BE2C (cell line): ENCODE results near the gene LDLRAD3.

Source experiments
- DNase-seq: peaks from one replicate; pipeline ENCODE4 v3.0.0-alpha.2; 2020
- H3K27me3 ChIP-seq: fragments of 250-450 bp; sonication (Bioruptor Pico); 2 replicates; pipeline ENCODE4 v1.5.1; 2020; ENCODE audit warnings: mild to moderate bottlenecking
- H3K36me3 ChIP-seq: fragments of 250-450 bp; sonication (Bioruptor Pico); 2 replicates; pipeline ENCODE4 v1.5.1; 2020; ENCODE audit warnings: mild to moderate bottlenecking
- H3K4me1 ChIP-seq: fragments of 250-450 bp; sonication (Bioruptor Pico); 2 replicates; pipeline ENCODE4 v1.5.1; 2020
- H3K4me3 ChIP-seq: 2 replicates; pipeline ENCODE4 v1.5.1; 2011; ENCODE audit warnings: low read depth, low read length
- H3K9me3 ChIP-seq: fragments of 250-450 bp; sonication (Bioruptor Pico); 2 replicates; pipeline ENCODE4 v1.5.1; 2020
- CTCF ChIP-seq: IDR thresholded peaks from 2 replicates; pipeline ENCODE4 v1.5.1; 2012; ENCODE audit warnings: mild to moderate bottlenecking, low read depth, low read length

Gene LDLRAD3

GRCh38 chr11:35968386-35969088 is 24.7 kb downstream of the LDLRAD3 start:
- Histone ChIP-seq H3K36me3 (no peaks in the 10 kb centered on the region), H3K9me3 (no peaks in the 10 kb centered on the region), H3K4me1 (no peaks in the 10 kb centered on the region), H3K27me3 (no peaks in the 10 kb centered on the region), H3K4me3 (no peak overlapping the region)
- no peak for DNase-seq
- TF ChIP-seq CTCF = no peak

- H3K27me3 ChIP-seq = no peaks in the 10 kb centered on the region
- no peak for TF ChIP-seq CTCF
These were observed 25.5 kb downstream of the LDLRAD3 start for GRCh38 chr11:35969089-35970042.

DNA sequence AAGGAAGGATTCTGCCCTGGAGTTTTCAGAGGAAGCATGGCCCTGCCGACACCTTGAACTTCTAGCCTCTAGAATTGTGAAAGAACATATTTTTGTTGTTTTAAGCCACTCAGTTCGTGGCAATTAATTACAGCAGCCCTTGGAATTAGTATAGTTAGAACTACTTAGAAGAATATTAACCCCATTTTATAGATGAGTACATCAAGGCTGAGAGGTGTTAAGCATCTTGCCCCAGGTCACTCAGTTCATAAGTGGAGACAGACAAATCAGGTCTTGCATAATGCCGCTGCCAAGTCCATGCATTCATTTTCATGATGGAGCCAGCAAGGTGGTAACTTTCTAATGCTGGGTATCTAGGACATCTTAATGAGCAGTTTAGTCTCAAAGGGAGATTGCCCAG is 26.6 kb downstream of the LDLRAD3 start:
- no peak overlapping the region for H3K4me3 ChIP-seq
- no peaks in the 10 kb centered on the region for H3K27me3 ChIP-seq
- H3K9me3 ChIP-seq = no peaks in the 10 kb centered on the region
- no peaks in the 10 kb centered on the region for H3K36me3 ChIP-seq
- H3K4me1 ChIP-seq = no peaks in the 10 kb centered on the region
- no peak for TF ChIP-seq CTCF
- no peak for DNase-seq

More at GRCh38 chr11:35969089-35970042, 25.5 kb downstream of the LDLRAD3 start:
- Histone ChIP-seq H3K9me3 (no peaks in the 10 kb centered on the region), H3K36me3 (no peaks in the 10 kb centered on the region), H3K4me1 (no peaks in the 10 kb centered on the region), H3K4me3 (no peak overlapping the region)
- no peak for DNase-seq

DNA sequence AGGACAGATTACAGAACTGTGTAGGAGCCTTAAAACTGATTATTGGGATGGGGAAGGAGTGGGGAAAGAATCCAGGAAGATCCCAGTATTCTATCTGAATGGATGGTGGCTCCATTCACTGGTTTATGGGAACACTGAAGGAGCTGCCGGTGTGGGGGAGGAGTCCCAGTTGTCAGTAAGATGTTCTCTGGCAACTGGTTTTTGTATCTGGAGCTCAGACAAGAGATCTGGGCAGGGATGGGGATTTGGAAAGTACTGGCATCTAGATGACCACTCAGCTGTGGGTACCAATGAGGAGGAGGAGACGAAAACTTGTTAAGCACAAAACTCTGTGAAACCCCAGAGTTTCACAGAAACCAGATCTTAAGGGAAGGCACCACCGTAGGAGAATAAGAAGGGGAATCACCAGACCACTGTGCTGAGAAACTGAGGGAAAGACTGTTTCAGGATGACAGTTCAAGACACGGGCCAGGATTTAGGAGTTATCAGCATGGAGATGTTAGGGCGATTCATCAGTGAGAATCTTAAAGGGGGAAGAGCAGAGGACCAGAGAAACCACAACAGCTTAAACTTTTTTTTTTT is 28.1 kb downstream of the LDLRAD3 start:
- Histone ChIP-seq H3K4me1 (no peaks in the 10 kb centered on the region), H3K9me3 (no peaks in the 10 kb centered on the region), H3K27me3 (no peaks in the 10 kb centered on the region), H3K4me3 (no peak overlapping the region), H3K36me3 (no peaks in the 10 kb centered on the region)
- no peak for DNase-seq
- TF ChIP-seq CTCF = no peak

DNA sequence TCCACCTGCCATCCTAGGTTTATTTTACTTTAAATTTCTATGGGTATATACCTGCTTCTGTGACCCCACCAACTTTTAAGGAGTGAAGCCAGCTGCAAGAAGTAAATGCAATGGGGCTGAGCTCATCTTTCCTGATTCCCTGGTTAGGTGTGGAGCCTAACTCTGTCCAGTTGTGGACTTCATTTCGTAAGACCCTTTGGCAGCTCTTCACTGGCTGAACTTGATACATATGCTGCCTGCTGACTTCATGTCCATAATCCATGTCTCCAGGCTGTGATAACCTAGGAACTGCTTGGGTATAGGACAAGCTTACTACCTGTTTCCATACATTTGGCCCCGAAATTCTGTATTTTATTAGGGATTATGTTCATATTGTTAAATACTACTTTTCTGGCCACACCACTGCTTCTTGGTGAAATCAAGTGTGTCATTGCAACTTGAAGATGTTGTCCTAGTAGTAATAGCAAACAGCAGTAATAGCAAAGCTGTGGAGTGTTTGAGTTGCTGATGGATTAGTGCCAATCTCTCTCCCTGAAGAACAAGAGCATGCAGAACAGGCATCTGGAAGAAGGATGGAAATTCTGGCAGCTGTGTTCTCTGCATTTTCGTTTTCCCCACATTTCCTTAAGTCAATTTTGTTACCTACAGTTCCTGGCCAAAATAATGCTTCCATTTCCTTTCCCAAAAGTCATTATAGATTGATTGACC is 31.2 kb downstream of the LDLRAD3 start:
- H3K4me3 ChIP-seq = no peak overlapping the region
- DNase-seq = no peak
- no peak for TF ChIP-seq CTCF
- no peaks in the 10 kb centered on the region for H3K27me3 ChIP-seq
- H3K36me3 ChIP-seq = no peaks in the 10 kb centered on the region
- no peaks in the 10 kb centered on the region for H3K9me3 ChIP-seq
- no peaks in the 10 kb centered on the region for H3K4me1 ChIP-seq
